K562 (cell line): ENCODE data around the gene CASP7. TPM values are rescaled to one million over a fixed set of nuclear protein-coding genes. Genes with fewer than 3 reads are reported as not detected.

ENCODE experiments used
- ATAC-seq: fragments of 200-7000 bp; cut with Tn5 transposase; 3 replicates; pipeline ENCODE4 v1.9.1; 2020; ENCODE audit warnings: moderate library complexity
- BruUV-seq: library from RNA; stranded (reverse); fragments of 400-500 nt; replicated peaks from 2 replicates; lab custom pipeline; 2021; lab: Mats Ljungman, UMichigan
- CTCF ChIA-PET: fragments of 300-600 bp; formaldehyde crosslinking; extraction: SDS; loops from one replicate; lab custom pipeline; 2021; ENCODE audit warnings: low intra/inter-chr PET ratio; lab: Yijun Ruan, JAX
- POLR2A ChIA-PET: fragments of 300-600, 350-650 bp; sonication (Branson Sonifier 250); formaldehyde crosslinking; extraction: SDS; loops from one replicate; lab custom pipeline; 2021; ENCODE audit warnings: antibody characterized with exemption, inconsistent platforms; lab: Yijun Ruan, JAX
- DNase-seq, 4 experiments: peaks; one replicate each; pipeline versions ENCODE4 v3.0.0 to v3.0.0-alpha.2; 2011 to 2018; ENCODE audit warnings: low spot score in 3 of 4, mixed read lengths in 3 of 4; ENCODE audit errors: extremely low read depth in 1 of 4
- FAIRE-seq: peaks from 2 replicates; lab custom pipeline; 2011; peaks lifted over from hg19 to GRCh38; lab: Jason Lieb, UNC
- H2AFZ ChIP-seq: 2 replicates; pipeline ENCODE4 v1.6.0; 2011; ENCODE audit warnings: low read depth, low read length, control low read depth, inconsistent platforms
- H3K27ac ChIP-seq: fragments of 200-600 bp; 3 replicates; pipeline ENCODE4 v1.8.0; 2011; ENCODE audit warnings: low read depth, mild to moderate bottlenecking, control low read depth, inconsistent platforms, low read length, moderate library complexity, mixed read lengths; ENCODE audit errors: extremely low read depth
- H3K27me3 ChIP-seq, 2 experiments: fragments of 300-600 bp in 1 of 2; 2 replicates in 1 of 2; 3 replicates in 1 of 2; pipeline versions ENCODE4 v1.6.0 to v1.8.0; 2011; ENCODE audit warnings: inconsistent platforms in 2 of 2, low read length in 2 of 2, mild to moderate bottlenecking in 1 of 2, mixed read lengths in 1 of 2, moderate library complexity in 1 of 2; ENCODE audit not compliant: control insufficient read depth in 2 of 2, insufficient read depth in 2 of 2
- H3K36me3 ChIP-seq: fragments of 300-600 bp; 3 replicates; pipeline ENCODE4 v1.8.0; 2011; ENCODE audit warnings: mild to moderate bottlenecking, low read length, inconsistent platforms; ENCODE audit not compliant: control insufficient read depth, insufficient read depth
- H3K4me1 ChIP-seq, 2 experiments: fragments of 200-600 bp in 1 of 2; replicated peaks in 1 of 2; 2 replicates in 1 of 2; 3 replicates in 1 of 2; pipeline versions ENCODE4 v1.5.1 to v1.8.0; 2011; ENCODE audit warnings: inconsistent platforms in 2 of 2, low read length in 2 of 2, mild to moderate bottlenecking in 1 of 2, mixed read lengths in 1 of 2, moderate library complexity in 1 of 2; ENCODE audit not compliant: control insufficient read depth in 2 of 2, insufficient read depth in 2 of 2
- H3K4me2 ChIP-seq: 2 replicates; pipeline ENCODE4 v1.6.1; 2011; ENCODE audit warnings: low read length, control low read depth, inconsistent platforms, mixed read lengths; ENCODE audit not compliant: insufficient read depth
- H3K4me3 ChIP-seq: fragments of 200-600 bp; sonication (generic), shearing (Covaris generic); 2 replicates; pipeline ENCODE4 v1.5.1; 2016; ENCODE audit warnings: control low read depth, inconsistent platforms
- H3K79me2 ChIP-seq: fragments of 200-600 bp; 3 replicates; pipeline ENCODE4 v1.8.0; 2011; ENCODE audit warnings: low read length, inconsistent platforms; ENCODE audit not compliant: control insufficient read depth, insufficient read depth
- H3K9ac ChIP-seq, 2 experiments: 2 replicates each; pipeline versions ENCODE4 v1.6.0 to v1.6.1; 2011; ENCODE audit warnings: low read depth in 2 of 2, low read length in 2 of 2, control low read depth in 1 of 2, inconsistent platforms in 1 of 2, mild to moderate bottlenecking in 1 of 2, mixed read lengths in 1 of 2; ENCODE audit not compliant: insufficient read depth in 1 of 2
- H3K9me1 ChIP-seq: one replicate; pipeline ENCODE4 v1.6.0; 2011; ENCODE audit warnings: inconsistent platforms, mild to moderate bottlenecking, low read length, moderate library complexity; ENCODE audit not compliant: control insufficient read depth, insufficient read depth
- H3K9me3 ChIP-seq: replicated peaks from 2 replicates; pipeline ENCODE4 v1.5.1; 2011; ENCODE audit warnings: low read depth, low read length, inconsistent platforms; ENCODE audit not compliant: control insufficient read depth, insufficient read depth
- H4K20me1 ChIP-seq: replicated peaks from 2 replicates; pipeline ENCODE4 v1.6.1; 2011; ENCODE audit warnings: low read length, inconsistent platforms, mixed read lengths; ENCODE audit not compliant: control insufficient read depth, insufficient read depth
- GABPB1 ChIP-seq: sonication (generic); formaldehyde crosslinking; IDR thresholded peaks from 2 replicates; pipeline ENCODE4 v1.8.0; 2022; ENCODE audit warnings: mild to moderate bottlenecking, missing genetic modification reagents
- MIER1 ChIP-seq: fragments of 450-650 bp; IDR thresholded peaks from 2 replicates; pipeline ENCODE4 v1.6.1; 2016; ENCODE audit warnings: antibody characterized with exemption, mild to moderate bottlenecking, low read depth
- PTTG1 ChIP-seq: fragments of 450-650 bp; IDR thresholded peaks from 2 replicates; pipeline ENCODE4 v1.6.1; 2016; ENCODE audit warnings: low read depth, mild to moderate bottlenecking, missing genetic modification characterization, missing compliant biosample characterization
- RAD51 ChIP-seq: fragments of 450-650 bp; IDR thresholded peaks from 2 replicates; pipeline ENCODE4 v1.7.1; 2016; ENCODE audit warnings: low read depth, mild to moderate bottlenecking, borderline replicate concordance
- ZNF121 ChIP-seq: sonication (generic); formaldehyde crosslinking; conservative IDR thresholded peaks from 2 replicates; pipeline ENCODE4 v1.8.0; 2022; ENCODE audit warnings: missing genetic modification reagents
- WGBS: fragments of 100-300 bp; shearing (Covaris generic); methylation state at CpG from one replicate; pipeline ENCODE4 v1.1.6; 2016; ENCODE audit warnings: low coverage, mixed read lengths; ENCODE audit not compliant: insufficient coverage; ENCODE audit errors: missing lambda C conversion rate; 5-methylcytosine and 5-hydroxymethylcytosine counted together
- in situ Hi-C: fragments of 300-500 bp; cut with MboI; formaldehyde crosslinking; loops from 4 replicates; pipeline ENCODE4 v1.15.0; 2018; ENCODE audit warnings: inconsistent platforms, mixed read lengths
- intact Hi-C: fragments of 100-400 bp; cut with micrococcal nuclease; formaldehyde crosslinking; loops from 2 replicates; pipeline ENCODE4 v1.14.2; 2022
- polyA plus RNA-seq, 8 experiments: library from polyadenylated mRNA; depleted of rRNA in 4 of 8; stranded (reverse) in 5 of 8; unstranded in 3 of 8; fragments of >200 nt; fragmentation: Nextera tagmentation in 2 of 8; fragmentation: Illumina TruSeq in 1 of 8; extraction: Ambion mirVana in 2 of 8; extraction: Trizol in 1 of 8; gene quantifications; 2 replicates each; pipeline versions ENCODE4 v1.2.1 to v1.2.3, GENCODE V29; 2011 to 2014; ENCODE audit warnings: inconsistent platforms in 1 of 8, missing spikeins in 1 of 8
- total RNA-seq, 7 experiments: library from RNA; depleted of rRNA in 6 of 7; stranded (reverse); fragments of >200 nt in 6 of 7; fragmentation: Illumina TruSeq in 2 of 7; extraction: Trizol in 2 of 7; gene quantifications; 2 replicates each; pipeline versions ENCODE4 v1.2.1 to v1.2.3, GENCODE V29; 2011 to 2021; ENCODE audit warnings: low replicate concordance in 1 of 7
- TF ChIP-seq, protein P1 (sequence below): sonication (generic); formaldehyde crosslinking; IDR thresholded peaks from 2 replicates; pipeline ENCODE4 v1.8.0; 2022; ENCODE audit warnings: mild to moderate bottlenecking, missing genetic modification reagents, borderline replicate concordance

CASP7 gene
- total and polyA plus RNA-seq, 9 of the 15 experiments (the other 6 are each of a cell fraction or from before 2014, with no cell fraction given) = 2.2 to 23.3 (median 9.0) TPM

DNA sequence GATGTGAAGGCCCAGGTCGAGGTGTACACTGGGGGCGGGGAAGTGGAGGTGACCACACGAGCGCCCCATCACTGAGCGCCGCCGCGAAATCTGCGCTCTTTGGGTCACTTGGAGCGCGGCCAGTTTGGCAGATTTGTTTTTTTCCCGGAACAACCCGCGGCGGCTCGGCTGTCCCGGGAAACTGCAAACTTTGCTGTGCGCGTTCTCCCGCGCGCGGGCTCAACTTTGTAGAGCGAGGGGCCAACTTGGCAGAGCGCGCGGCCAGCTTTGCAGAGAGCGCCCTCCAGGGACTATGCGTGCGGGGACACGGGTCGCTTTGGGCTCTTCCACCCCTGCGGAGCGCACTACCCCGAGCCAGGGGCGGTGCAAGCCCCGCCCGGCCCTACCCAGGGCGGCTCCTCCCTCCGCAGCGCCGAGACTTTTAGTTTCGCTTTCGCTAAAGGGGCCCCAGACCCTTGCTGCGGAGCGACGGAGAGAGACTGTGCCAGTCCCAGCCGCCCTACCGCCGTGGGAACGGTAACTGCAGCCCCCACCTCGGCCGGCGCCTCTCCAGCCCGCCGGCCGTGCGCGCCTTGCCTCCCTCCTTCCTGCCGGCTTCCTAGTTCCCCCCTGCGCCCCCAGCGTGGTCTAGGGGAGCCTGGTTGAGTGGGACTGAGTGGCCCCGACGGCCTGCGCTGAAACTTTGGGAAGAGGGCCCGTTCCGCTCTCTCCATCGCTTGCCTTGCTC, at the start of gene CASP7 (continued):
- TF ChIP-seq GABPB1 (CRISPR knock-in tag) (no peak), ZNF121 (CRISPR knock-in tag) (no peak), RAD51 (no peak), MIER1 (no peak)

DNA sequence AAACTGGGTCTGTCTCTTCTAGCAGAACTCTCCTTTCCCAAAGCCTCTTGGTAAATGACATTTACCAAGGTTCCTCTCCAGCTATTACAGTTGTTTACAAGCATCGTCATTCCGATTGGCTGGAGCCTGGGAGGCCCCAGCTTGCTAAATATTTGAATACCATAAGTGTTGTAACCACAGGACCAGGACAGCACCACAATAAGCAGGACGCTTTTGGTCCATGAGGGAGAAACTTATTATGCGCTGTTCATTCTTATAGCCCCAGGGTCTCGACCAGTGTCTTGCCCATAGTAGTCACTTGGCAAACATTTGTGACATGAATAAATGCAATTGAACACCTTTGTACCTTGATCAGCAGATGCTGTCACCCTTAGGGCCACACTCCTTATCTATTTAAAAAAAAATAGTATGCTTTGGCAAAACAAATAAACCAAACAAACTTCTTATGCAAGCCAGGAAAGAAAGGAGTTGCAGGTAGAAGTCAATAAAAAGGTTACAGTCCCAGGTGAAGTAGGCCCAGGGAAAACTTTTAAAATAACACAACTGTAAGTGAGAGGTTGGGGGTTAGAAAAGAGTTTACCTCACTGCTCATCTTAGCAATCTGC, 48.7 kb upstream of the CASP7 start:
- CTCF ChIA-PET = no interaction called here
- Histone ChIP-seq H3K27ac (no peak overlapping the region), H2AFZ (no peak overlapping the region), H3K4me1 (no peaks in the 10 kb centered on the region), H3K36me3 (no peaks in the 10 kb centered on the region), H3K9me3 (no peaks in the 10 kb centered on the region), H4K20me1 (no peaks in the 10 kb centered on the region), H3K27me3 (0 out of 5 replicates have a peak, but pooled peaks cover 0 to 6% of the 10 kb centered on the region in 2 experiments), H3K9me1 (no peaks in the 10 kb centered on the region), H3K4me2 (no peak overlapping the region), H3K9ac (no peak overlapping the region), H3K79me2 (no peaks in the 10 kb centered on the region)
- ATAC-seq (no peak), FAIRE-seq (no peak), DNase-seq (no peak)
- in situ Hi-C loops = no loop called here
- POLR2A ChIA-PET = no interaction called here
- BruUV-seq = no TSS peak
- intact Hi-C loops = no loop called here
- 0% methylated on average over 5 of the region's 5 CpGs for WGBS
- no peak for TF ChIP-seq PTTG1 (tag)
- TF ChIP-seq, protein P1, sequence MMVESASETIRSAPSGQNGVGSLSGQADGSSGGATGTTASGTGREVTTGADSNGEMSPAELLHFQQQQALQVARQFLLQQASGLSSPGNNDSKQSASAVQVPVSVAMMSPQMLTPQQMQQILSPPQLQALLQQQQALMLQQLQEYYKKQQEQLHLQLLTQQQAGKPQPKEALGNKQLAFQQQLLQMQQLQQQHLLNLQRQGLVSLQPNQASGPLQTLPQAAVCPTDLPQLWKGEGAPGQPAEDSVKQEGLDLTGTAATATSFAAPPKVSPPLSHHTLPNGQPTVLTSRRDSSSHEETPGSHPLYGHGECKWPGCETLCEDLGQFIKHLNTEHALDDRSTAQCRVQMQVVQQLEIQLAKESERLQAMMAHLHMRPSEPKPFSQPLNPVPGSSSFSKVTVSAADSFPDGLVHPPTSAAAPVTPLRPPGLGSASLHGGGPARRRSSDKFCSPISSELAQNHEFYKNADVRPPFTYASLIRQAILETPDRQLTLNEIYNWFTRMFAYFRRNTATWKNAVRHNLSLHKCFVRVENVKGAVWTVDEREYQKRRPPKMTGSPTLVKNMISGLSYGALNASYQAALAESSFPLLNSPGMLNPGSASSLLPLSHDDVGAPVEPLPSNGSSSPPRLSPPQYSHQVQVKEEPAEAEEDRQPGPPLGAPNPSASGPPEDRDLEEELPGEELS = no peak
- TF ChIP-seq, all 486 proteins: peak for 0
- H3K4me3 ChIP-seq = no peak overlapping the region
